ENCODE results near the gene MAF.

MAF gene

DNA sequence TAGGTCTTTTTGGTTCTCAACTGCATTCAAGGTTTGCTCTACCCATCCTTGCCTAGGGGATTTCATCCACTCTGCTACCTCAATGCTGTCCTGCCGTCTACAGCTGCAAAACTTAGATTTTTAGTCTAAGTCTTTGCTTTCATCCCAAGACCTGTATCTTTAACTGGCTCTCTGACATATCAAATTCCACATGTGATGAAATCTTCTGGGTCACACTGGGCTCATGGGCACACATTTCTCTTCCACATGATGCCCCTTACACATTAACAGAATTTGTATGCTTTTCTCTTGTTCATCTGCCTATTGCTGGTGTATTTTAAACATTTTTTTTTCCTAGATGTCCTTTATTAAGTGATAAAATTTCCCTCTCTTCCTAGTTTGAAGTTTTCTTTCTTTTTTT is 39.6 kb downstream of the MAF start:
- no peaks in the 10 kb centered on the region for H3K27me3 ChIP-seq (ENCODE audit: control insufficient read depth in 1 of 2, insufficient read depth in 2 of 2, low read length in 2 of 2)
- no peak overlapping the region for H3K4me3 ChIP-seq (ENCODE audit: low read depth in 1 of 2, low read length in 2 of 2)
- H3K36me3 ChIP-seq (ENCODE audit: insufficient read depth, low read length), result no peaks in the 10 kb centered on the region
- H3K4me1 ChIP-seq (ENCODE audit: insufficient read depth, low read length), result no peaks in the 10 kb centered on the region
- no peaks in the 10 kb centered on the region for H3K9me3 ChIP-seq (ENCODE audit: low read length)
- no peak overlapping the region for H3K9ac ChIP-seq (ENCODE audit: low read length)
- no peak overlapping the region for H3K27ac ChIP-seq (ENCODE audit: low read depth, low read length)

DNA sequence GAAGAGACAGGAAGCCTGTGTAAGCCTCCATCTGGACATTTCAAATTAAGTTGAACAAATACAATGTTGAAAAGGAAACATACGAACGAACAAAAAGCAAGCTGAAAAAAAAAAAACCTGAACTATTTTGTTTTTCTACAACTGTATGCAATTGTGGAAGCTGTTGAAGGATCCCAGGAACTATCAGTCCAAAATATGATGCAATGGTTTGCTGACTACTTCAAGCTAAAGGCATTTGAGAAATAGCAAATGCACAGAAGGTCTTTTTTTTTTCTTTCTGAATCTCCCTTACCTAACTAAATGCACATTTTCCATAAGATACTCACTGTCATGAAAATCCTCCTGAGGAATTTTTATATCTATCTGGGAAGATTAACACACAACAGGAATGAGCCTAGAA is 40.2 kb downstream of the MAF start:
- no peaks in the 10 kb centered on the region for H3K9me3 ChIP-seq (ENCODE audit: low read length)
- no peaks in the 10 kb centered on the region for H3K4me1 ChIP-seq (ENCODE audit: insufficient read depth, low read length)
- no peak overlapping the region for H3K4me3 ChIP-seq (ENCODE audit: low read depth in 1 of 2, low read length in 2 of 2)
- H3K9ac ChIP-seq (ENCODE audit: low read length), result no peak overlapping the region
- H3K27ac ChIP-seq (ENCODE audit: low read depth, low read length), result no peak overlapping the region
- H3K27me3 ChIP-seq (ENCODE audit: control insufficient read depth in 1 of 2, insufficient read depth in 2 of 2, low read length in 2 of 2), result no peaks in the 10 kb centered on the region
- H3K36me3 ChIP-seq (ENCODE audit: insufficient read depth, low read length), result no peaks in the 10 kb centered on the region

DNA sequence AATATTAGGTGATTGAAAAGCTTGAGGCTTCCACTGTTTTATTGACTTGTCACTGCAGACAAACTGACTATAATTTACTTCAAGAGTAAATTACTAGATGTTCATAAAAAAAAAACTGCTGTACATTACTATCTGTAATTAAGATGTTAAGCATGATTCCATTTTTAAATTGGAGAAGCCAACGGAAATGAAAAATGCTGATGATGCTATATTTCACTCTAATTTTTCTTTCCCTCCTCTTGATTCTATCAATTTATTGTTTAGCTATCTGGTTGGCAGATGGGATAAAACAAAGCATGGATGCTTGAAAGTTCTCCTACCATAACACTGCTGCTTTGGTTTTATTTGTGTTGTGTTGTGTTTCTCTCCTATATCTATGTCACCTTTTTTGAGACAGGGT is 41.0 kb downstream of the MAF start:
- H3K27me3 ChIP-seq (ENCODE audit: control insufficient read depth in 1 of 2, insufficient read depth in 2 of 2, low read length in 2 of 2), result no peaks in the 10 kb centered on the region
- H3K9ac ChIP-seq (ENCODE audit: low read length), result no peak overlapping the region
- H3K9me3 ChIP-seq (ENCODE audit: low read length), result no peaks in the 10 kb centered on the region
- no peak overlapping the region for H3K27ac ChIP-seq (ENCODE audit: low read depth, low read length)
- H3K36me3 ChIP-seq (ENCODE audit: insufficient read depth, low read length), result no peaks in the 10 kb centered on the region
- H3K4me3 ChIP-seq (ENCODE audit: low read depth in 1 of 2, low read length in 2 of 2), result no peak overlapping the region
- H3K4me1 ChIP-seq (ENCODE audit: insufficient read depth, low read length), result no peaks in the 10 kb centered on the region

DNA sequence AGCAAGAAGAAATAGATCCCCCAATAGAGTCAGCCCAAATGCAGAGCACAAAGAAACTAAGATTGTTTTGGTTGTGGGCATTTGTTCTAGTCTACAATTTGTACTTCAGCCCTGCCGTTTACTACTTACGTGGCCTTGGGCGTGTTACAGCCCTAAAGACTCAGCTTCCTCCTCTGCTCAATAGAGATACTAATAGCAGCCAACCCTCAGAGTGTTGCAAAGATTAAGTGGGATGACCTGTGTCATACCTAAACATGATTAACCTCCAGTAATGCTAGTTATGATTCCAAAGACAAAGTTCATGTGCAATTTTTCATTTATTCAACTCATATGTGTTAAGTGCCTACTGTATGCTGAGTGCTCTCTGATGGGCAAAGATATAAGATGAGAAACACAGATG is 43.1 kb downstream of the MAF start:
- Histone ChIP-seq H3K27ac (ENCODE audit: low read depth, low read length) (no peak overlapping the region), H3K4me1 (ENCODE audit: insufficient read depth, low read length) (no peaks in the 10 kb centered on the region), H3K36me3 (ENCODE audit: insufficient read depth, low read length) (no peaks in the 10 kb centered on the region), H3K27me3 (ENCODE audit: control insufficient read depth in 1 of 2, insufficient read depth in 2 of 2, low read length in 2 of 2) (no peaks in the 10 kb centered on the region), H3K4me3 (ENCODE audit: low read depth in 1 of 2, low read length in 2 of 2) (no peak overlapping the region), H3K9me3 (ENCODE audit: low read length) (no peaks in the 10 kb centered on the region), H3K9ac (ENCODE audit: low read length) (no peak overlapping the region)

DNA sequence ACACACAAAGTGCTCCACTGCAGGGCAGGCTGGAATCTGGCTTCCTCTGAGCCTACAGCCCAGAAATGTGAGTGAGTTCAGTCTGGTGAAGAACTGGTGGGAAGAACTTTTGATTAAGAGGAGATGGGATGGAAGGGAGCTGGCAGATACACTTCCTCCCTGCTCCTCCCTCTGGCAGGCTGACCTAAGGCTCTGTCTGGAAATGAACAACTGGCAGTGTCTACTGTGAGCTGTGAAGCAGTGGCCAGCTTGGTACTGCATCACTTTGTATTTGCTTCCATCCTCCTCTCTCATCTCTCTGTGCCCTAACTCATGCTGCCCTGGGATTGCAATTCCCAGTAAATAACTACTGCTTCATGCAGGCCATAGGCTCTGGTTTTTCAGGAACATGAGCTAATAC is 45.6 kb downstream of the MAF start:
- Histone ChIP-seq H3K9ac (ENCODE audit: low read length) (no peak overlapping the region), H3K36me3 (ENCODE audit: insufficient read depth, low read length) (no peaks in the 10 kb centered on the region), H3K27me3 (ENCODE audit: control insufficient read depth in 1 of 2, insufficient read depth in 2 of 2, low read length in 2 of 2) (no peaks in the 10 kb centered on the region), H3K4me1 (ENCODE audit: insufficient read depth, low read length) (no peaks in the 10 kb centered on the region), H3K4me3 (ENCODE audit: low read depth in 1 of 2, low read length in 2 of 2) (no peak overlapping the region), H3K9me3 (ENCODE audit: low read length) (no peaks in the 10 kb centered on the region), H3K27ac (ENCODE audit: low read depth, low read length) (no peak overlapping the region)

DNA sequence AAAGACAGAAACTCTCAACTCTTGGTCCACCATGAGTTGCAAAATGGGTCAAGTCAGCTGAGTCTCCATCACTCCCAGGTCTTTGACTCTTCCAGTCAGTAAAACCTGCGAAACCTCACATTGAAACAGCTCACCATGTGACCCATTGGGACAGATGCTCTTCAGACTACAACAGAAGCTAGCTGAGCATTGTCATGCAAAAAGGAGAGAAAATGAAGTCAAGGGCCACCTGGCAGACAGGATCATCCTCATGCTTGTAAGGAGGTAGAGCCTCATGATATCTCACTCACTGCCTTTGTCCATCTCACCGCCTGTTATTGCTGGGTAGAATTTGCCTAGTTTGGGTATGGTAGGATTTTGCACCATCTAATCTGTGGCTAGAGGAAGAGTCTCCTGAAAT is 50.2 kb downstream of the MAF start:
- no peak overlapping the region for H3K4me3 ChIP-seq (ENCODE audit: low read depth in 1 of 2, low read length in 2 of 2)
- no peak overlapping the region for H3K9ac ChIP-seq (ENCODE audit: low read length)
- H3K27ac ChIP-seq (ENCODE audit: low read depth, low read length), result no peak overlapping the region
- H3K9me3 ChIP-seq (ENCODE audit: low read length), result no peaks in the 10 kb centered on the region
- H3K36me3 ChIP-seq (ENCODE audit: insufficient read depth, low read length), result no peaks in the 10 kb centered on the region
- H3K4me1 ChIP-seq (ENCODE audit: insufficient read depth, low read length), result no peaks in the 10 kb centered on the region
- H3K27me3 ChIP-seq (ENCODE audit: control insufficient read depth in 1 of 2, insufficient read depth in 2 of 2, low read length in 2 of 2), result no peaks in the 10 kb centered on the region

DNA sequence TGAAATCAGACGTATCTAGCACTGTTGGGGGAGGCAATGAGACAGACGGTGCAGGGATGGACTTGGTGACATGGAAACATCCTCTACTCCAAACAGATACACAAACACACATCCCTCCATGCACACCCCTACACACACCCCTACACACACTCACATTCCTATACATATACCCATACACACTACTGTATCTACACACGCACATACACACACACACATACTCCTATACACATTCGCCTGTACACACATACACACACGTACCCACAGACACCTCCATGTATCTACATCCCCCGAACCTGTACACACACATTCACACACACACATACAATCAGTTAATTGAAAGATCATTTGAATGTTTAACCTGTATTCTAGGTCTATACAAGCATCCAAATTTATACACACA is 53.5 kb downstream of the MAF start:
- Histone ChIP-seq H3K9ac (ENCODE audit: low read length) (no peak overlapping the region), H3K9me3 (ENCODE audit: low read length) (no peaks in the 10 kb centered on the region), H3K4me1 (ENCODE audit: insufficient read depth, low read length) (no peaks in the 10 kb centered on the region), H3K27me3 (ENCODE audit: control insufficient read depth in 1 of 2, insufficient read depth in 2 of 2, low read length in 2 of 2) (no peaks in the 10 kb centered on the region), H3K36me3 (ENCODE audit: insufficient read depth, low read length) (no peaks in the 10 kb centered on the region), H3K27ac (ENCODE audit: low read depth, low read length) (no peak overlapping the region), H3K4me3 (ENCODE audit: low read depth in 1 of 2, low read length in 2 of 2) (no peak overlapping the region)
